DMS79 (cell line): Measurements from ENCODE around the gene ABHD16B.
"Not testable (repeated sequence)": the region's sequence is repeated elsewhere in the genome, so short reads cannot be mapped to it uniquely, and the experiment has no call there.

Experiments
- DNase-seq: peaks from one replicate; lab custom pipeline; 2025; lab: John Stamatoyannopoulos, UW

Gene ABHD16B

DNA sequence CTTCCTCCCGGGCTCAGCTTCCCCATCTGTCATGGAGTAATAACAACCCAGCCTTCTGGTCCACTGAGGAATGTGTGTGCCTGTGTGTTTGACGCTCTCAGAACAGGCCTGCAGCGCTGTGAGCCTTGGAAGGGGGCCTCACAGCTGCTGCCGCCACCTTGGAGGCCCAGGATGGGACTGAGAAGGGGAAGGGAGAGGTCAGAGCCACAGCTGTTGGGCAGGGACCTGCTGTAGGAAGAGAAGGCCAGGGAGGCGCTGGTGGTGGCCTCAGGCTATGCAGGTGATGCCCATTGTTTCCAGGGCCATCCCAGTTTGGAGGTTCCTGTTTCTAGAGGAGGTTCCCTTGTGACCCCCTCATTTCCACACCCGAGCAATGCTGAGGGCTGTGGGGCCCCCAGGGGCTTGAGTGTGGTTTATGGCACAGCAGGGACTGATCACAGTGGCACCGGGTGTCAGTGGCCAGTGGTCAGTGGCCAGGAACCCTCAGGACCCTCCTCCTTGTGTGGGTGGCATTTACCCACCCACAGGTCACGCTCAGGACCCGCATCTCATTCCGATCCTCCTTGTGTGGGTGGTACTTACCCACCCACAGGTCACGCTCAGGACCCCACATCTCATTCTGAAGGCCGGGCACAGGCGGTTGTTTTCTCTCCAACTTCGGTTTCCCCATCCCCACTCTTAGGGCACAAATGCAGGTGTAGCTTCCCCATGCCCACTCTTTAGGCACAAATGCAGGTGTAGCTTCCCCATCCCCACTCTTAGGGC, 17.8 kb downstream of the ABHD16B start:
- DNase-seq = no peak

- DNase-seq = not testable (repeated sequence)
These were observed 19.6 kb downstream of the ABHD16B start for GRCh38 chr20:63880901-63881300.

DNA sequence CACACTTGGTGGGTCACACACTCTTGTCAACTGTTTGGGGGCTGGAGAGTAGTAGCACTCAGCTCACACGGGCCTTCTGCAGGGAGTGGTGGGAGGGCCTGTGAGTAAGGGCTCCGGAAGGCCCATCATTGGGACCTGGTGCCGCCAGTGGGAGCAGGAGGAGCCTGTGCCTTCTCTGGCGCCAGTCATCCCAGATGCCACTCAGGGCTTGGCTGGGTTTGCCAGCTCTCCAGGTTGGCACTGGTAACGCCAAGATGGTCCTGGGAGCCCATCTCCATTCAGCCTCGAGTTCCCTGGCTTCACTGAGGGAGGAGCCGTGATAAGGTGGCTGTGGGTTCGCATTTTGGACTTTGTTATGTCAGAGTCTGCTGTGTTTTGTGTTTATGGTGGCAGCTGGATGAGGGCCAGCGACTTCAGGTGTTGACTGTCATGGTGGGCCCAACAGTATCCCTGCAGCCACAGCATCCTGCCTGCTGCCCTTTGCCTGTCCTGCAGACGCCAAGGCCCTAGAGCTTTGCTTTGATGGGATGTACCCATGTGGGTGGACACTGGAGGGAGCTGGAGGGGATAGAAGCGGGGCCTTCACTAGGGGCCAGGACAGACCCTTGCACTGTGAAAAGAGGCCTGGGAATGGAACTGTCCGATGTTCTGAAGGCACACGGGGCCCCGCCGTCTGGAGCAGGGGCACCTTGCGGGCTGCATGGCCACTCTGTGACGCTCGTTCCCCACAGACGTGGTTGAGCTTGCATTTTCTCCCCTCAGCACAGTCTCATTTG, 20.3 kb downstream of the ABHD16B start:
- DNase-seq = no peak

- no peak for DNase-seq
These were observed 21.2 kb downstream of the ABHD16B start for GRCh38 chr20:63882257-63883200.

GRCh38 chr20:63883201-63883593, 21.9 kb downstream of the ABHD16B start:
- DNase-seq = no peak

DNA sequence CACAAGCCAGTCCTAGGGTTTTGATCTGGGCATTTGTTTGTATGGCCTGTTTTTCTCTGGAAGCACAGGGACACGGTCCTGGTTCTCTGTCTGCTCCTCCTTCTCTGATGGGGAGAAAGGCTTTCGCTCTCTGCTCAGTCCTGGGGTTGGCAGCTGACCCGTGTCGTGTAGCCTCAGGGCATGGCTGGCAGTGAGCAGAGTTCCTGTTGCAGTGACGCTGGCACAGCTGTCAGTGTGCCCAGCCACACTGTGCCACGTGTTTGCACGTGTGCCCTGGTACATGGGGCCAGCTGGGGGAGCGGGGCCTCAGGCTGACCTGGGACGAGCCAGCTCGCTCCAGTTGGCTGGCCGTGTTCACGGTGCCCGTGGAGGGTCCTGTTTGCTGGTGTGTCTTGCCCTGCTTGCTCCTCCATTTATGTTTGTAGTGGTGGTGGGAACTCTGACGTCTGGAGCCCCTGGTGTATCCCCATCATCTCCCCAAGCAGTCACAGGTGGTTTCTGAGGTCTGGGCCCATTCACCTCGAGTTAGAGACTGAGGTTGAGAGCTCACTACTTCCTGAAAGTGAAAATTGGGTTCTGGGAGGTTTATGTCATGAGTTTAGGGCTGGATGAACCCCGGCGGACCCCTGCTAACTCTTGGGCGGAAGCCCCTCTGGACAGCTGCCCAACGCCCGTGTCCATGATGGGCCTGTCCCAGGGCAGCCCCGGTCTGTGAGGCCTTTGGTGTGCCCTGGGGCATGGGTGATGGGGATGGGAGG, 23.4 kb downstream of the ABHD16B start:
- no peak for DNase-seq

- DNase-seq = no peak
These were observed 24.2 kb downstream of the ABHD16B start for GRCh38 chr20:63885264-63886053.

DNA sequence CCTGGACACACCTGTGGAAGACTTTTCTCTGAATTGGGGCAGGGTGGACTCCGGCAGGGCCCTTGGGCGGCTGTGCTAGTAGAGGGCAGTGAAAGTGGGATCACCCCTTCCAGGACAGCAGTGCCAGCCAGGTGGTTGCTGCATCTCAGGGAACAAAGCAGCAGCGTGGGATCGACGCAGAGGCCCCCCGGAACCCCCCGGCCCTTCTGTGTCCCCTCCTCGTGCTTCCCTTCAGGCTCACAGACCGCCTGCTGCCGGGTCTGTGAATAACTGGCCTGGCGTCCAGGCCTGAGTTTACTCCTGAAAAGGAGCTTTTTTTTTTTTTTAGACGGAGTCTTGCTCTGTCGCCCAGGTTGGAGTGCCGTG, 24.7 kb downstream of the ABHD16B start:
- no peak for DNase-seq

DNA sequence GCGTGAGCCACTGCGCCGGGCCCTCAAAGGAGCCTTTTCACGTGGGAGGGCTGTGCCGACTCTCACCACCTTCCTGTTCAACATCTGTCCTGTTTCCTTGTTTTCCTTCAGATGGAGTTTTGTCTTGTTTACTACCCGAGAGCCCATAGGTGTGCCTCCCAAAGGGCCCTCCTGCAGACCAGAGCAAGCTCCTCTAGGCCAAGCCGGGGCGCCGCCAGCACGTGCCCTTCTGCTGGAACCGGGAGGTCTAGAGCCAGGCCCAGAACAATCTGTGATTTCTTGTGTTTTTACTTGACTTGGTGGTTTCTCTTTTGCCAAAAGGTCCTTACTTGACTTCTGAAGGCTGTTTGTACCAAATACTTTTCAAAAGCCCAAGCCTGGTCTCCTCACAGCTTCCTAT, 25.6 kb downstream of the ABHD16B start:
- DNase-seq = no peak

DNA sequence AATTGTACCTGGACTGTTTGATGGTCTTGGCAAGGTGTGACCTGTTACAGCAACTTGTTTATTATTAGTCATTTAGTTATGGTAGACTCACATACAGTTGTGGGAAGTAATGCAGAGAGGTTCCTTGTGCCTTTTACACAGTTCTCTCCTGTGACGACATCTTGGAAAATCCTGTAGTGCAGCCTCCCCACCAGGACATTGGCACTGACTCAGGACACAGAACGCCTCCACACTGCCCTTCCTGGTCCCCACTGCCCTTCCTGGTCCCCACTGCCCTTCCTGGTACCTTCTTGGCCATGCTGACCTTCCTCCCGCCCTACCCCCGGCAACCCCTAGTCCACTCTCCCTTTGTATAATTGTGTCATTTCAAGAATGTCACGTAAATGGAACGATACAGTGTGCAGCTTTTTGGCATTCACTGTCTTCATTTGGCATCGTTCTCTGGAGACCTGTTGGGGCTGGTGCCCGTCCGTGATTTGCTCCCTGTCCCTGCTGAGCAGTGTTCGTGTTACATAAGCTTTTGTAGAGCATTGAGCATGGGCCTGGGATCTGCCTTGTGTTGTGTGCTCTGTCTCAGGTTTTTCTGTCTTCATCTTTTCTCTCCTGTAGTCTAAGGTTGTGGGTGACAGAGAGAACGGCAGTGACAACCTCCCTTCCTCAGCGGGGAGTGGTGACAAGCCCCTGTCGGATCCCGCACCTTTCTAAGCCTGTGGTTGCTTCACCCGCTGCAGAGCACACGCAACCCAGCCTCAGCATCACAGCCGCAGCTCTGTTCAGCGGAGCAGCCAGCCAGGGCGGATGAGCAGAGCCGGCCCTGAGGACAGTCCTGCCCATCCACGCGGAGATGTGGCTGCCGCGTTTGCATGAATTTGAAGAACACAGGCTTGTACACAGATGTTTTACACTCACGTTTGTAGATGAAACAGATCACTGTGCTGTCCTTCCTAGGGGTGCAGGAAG, 28.2 kb downstream of the ABHD16B start:
- DNase-seq = no peak

- DNase-seq = no peak
These were observed 28.9 kb downstream of the ABHD16B start for GRCh38 chr20:63890201-63890576.

- peak; percentile 36 for DNase-seq
These were observed 29.3 kb downstream of the ABHD16B start for GRCh38 chr20:63890616-63891015.

DNA sequence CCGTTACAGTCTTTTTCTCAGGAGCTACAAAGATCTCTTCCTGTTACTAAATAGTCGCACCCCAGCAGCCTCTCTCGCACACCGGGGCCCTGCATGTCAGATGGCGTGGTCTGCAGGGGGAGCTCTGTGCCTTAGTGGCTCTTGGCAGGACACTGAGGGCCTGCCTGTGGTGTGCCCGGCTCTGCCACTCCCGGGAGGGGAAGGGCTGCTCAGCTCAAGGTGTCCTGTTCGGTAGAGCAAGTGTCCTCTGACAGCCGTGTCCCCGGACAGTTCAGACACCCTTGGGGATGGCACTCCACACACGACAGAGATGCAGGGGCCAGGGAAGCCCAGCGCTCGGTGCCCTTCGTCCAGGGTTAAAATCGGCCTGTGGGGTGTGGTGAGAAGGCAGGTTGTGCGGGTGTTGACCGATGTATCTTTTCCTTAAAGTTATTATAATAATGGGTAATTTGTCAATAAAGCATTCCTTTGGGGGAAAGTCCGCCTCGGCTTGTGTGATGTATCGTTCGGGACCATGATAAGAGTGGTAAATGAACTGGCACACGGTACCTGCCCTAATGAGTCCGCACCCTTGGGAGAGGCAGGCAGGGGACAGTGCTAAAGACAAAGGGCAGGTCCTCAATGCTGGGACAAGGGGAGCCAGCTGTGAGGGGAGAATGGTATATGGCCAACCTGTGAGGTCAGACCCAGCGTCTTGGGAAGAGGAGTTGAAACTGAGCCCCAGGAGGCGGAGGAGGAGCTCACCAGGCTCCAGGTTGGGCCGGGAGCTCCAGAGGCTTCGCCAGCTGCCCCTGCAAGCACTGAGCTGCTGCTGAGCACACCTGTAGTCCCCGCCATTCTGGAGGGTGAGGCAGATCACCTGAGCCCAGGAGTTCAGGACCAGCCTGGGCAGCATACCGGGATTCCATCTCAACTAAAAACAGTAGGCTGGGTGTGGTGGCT, 30.0 kb downstream of the ABHD16B start:
- DNase-seq = peak; percentile 25

DNA sequence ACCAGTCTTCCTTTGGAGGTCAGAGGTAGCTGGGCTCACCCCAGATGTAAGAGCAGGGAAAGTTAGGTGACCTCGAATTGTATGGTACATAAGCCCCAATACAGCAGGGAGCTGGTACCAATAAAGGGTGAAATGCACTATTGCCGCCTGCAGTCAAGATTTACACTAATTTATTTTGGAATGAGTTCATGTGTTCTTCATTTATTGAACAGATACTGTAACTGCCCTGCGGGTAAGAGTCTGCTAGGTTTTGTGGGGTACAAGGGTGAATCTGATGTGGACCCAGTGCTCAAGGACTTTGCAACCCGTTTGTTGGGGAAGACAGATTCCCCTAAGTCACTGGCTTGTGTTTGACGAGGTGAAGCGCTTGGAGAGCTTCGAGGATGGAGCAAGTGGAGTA, 31.1 kb downstream of the ABHD16B start:
- DNase-seq = no peak

DNA sequence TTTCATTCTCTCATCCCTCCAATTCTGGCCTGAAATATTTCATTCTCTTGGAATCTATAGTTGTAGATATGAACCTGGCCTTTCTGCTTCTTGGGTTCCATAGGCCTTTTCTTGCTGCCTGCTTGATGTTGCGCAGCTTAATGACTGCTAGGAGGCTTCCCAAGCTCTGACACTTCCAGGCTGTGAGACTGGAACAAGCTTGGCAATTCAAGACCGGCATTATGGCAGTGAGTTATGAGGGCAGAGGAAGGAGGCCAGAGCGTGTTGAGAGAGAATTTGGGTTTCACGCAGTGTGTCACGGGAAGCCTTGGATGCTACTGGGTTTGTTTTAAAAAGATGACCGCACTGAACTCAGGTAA, 32.7 kb downstream of the ABHD16B start:
- no peak for DNase-seq

DNA sequence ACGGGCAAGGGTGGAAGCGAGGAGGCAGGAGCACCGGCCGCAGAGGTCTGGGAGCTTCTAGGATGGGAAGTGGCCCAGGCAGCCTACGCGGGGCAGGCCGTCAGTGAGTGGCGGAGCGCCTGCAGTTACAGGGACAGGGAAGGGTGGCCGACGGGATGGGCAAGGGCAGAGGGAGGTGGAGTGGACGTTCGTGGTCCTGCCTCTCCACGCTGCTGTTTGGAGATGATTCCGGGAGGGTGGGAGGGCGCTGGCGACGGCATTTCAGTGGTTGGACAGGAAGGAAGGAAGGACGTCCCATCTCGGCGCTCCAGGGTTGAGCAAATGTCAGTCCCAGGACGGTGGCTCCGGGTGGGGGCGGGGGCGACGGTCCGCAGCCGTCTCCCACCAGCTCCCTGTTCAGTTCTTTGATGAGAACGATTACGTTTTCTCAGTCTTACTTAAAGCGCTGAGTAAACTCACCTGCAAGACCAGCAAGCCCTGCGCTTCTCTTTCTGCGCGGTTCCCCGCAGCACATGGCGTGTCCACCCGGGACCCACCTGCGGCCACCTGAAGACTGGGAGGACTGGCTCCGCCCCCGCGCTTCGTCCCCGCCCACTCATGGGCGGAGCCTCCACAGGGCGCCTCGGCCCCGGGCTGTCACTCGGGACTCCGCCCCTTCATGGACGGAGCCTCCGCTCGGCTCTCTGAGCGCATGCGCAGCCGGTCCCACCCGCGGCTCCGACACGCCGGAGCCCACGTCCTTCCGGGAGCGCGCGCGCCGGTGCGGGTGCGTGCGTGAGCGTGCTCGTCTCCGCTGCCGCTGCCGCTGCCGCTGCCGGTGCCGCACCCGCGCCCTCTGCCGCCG, 33.3 kb downstream of the ABHD16B start, which contains the start of gene DNAJC5:
Gene DNAJC5, plus strand, starts transcription at position 769 of the 844 bp plus-strand sequence. CDS start 33,220 bp downstream, outside the sequence.
- DNase-seq = peak; percentile 88

DNA sequence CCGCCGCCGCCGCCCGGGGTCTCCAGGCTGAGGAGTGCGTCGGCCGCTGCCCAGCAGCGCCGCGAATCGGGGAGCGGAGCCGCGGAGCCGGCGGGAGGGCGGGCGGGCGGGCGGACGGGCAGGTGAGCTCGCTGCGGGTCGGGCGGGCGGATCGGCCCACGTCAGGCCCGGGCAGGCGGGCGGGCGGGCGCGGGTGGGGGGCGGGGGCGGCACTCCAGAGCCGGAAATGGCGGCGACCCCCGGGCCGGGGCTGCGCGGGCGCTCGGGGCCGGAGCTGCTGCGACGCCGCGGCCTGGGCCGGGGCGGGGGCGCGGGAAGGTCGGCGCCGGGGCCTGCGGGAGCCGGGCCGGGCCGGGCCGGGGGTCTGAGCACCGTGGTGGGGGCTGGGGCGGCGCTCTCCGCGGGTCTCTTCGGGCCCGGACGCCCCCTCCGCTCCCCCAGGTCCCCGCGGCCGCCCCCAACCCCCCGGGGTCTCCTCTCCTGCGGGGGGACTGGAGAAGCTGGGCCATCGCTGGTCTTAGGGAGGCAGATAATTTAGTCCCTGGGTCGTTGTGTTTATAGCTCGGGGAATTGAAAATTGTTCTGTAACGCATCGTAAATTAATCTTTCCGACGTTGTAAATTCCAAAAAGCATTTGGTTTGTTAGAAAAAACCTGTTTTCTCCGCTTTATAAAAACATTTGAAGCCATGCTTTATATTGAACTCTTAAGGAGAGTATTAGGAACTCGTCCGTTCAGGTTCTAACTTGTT, 34.1 kb downstream of the ABHD16B start:
- DNase-seq = no peak
